ENCODE results near the gene PJA2.
A peak's percentile ranks its signal among the peaks of the same experiment; 100 is the strongest.

The PJA2 gene, protein sequence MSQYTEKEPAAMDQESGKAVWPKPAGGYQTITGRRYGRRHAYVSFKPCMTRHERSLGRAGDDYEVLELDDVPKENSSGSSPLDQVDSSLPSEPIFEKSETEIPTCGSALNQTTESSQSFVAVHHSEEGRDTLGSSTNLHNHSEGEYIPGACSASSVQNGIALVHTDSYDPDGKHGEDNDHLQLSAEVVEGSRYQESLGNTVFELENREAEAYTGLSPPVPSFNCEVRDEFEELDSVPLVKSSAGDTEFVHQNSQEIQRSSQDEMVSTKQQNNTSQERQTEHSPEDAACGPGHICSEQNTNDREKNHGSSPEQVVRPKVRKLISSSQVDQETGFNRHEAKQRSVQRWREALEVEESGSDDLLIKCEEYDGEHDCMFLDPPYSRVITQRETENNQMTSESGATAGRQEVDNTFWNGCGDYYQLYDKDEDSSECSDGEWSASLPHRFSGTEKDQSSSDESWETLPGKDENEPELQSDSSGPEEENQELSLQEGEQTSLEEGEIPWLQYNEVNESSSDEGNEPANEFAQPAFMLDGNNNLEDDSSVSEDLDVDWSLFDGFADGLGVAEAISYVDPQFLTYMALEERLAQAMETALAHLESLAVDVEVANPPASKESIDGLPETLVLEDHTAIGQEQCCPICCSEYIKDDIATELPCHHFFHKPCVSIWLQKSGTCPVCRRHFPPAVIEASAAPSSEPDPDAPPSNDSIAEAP

DNA sequence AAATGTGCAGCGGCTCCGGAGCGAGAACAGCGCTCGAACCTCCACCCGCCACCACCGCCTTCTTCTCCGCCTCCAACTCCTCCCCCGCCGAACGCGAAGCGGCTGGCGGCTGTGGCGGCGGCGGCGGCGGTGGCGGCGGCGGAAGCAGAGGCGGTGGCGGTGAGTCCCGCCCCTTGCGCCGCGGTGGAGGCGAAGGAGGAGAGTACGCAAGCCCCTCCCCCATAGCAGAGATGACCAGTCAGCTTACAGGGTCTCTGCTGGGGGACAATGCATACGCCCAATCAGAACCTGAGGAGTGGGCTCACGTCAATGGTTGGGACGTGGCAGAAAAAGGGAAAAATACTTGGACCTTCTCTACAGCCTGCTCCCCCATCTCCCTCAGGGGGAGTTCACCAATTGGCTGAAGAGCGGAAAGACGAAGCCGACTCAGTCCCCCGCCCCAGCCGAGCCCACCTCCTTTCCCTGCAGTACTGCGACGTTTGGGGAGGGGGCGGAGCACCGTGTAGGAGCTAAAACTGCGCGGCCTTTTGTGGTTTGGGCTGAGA is at the start of gene PJA2:
Gene PJA2 (minus strand): TSS at position 131 of the 545 bp plus-strand sequence. CDS start 26,541 bp downstream, outside the sequence.
- Histone ChIP-seq H3K79me2 (ENCODE audit: control insufficient read depth, low read length) (peaks cover 41% of the 10 kb centered on the region), H3K36me3 (ENCODE audit: control insufficient read depth, low read length) (peaks cover 11% of the 10 kb centered on the region), H3K27ac (ENCODE audit: low read depth, low read length) (peak within 1 kb of the TSS; percentile 91), H4K20me1 (ENCODE audit: control insufficient read depth, insufficient read depth, low read depth, low read length) (peaks cover 20% of the 10 kb centered on the region), H3K27me3 (ENCODE audit: control insufficient read depth, low read length) (no peaks in the 10 kb centered on the region), H3K4me3 (ENCODE audit: low read length) (peak within 1 kb of the TSS; percentile 96), H3K4me2 (ENCODE audit: low read length) (peak within 1 kb of the TSS; percentile 94), H3K4me1 (ENCODE audit: control insufficient read depth, low read length) (peaks cover 32% of the 10 kb centered on the region), H3K9me2 (replicated peaks; ENCODE audit: control insufficient read depth, low read length) (no peaks in the 10 kb centered on the region), H3F3A (ENCODE audit: control insufficient read depth, insufficient read depth) (peaks cover 16% of the 10 kb centered on the region), H3K9me3 (ENCODE audit: control insufficient read depth, insufficient read depth, low read length) (no peaks in the 10 kb centered on the region)
- no peak for TF ChIP-seq EZH2phosphoT487 (IDR thresholded peaks at IDR 0.05; ENCODE audit: borderline replicate concordance, low read length)
- TF ChIP-seq, protein P1, sequence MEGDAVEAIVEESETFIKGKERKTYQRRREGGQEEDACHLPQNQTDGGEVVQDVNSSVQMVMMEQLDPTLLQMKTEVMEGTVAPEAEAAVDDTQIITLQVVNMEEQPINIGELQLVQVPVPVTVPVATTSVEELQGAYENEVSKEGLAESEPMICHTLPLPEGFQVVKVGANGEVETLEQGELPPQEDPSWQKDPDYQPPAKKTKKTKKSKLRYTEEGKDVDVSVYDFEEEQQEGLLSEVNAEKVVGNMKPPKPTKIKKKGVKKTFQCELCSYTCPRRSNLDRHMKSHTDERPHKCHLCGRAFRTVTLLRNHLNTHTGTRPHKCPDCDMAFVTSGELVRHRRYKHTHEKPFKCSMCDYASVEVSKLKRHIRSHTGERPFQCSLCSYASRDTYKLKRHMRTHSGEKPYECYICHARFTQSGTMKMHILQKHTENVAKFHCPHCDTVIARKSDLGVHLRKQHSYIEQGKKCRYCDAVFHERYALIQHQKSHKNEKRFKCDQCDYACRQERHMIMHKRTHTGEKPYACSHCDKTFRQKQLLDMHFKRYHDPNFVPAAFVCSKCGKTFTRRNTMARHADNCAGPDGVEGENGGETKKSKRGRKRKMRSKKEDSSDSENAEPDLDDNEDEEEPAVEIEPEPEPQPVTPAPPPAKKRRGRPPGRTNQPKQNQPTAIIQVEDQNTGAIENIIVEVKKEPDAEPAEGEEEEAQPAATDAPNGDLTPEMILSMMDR (IDR thresholded peaks at IDR 0.05; ENCODE audit: low read depth, low read length, poor library complexity, severe bottlenecking) = no peak

GRCh38 chr5:109455598-109456096 is 45.9 kb upstream of the PJA2 start:
- TF ChIP-seq, protein P1 (IDR thresholded peaks at IDR 0.05; ENCODE audit: low read depth, low read length, poor library complexity, severe bottlenecking) = no peak
- no peak for TF ChIP-seq EZH2phosphoT487 (IDR thresholded peaks at IDR 0.05; ENCODE audit: borderline replicate concordance, low read length)
- H3K9me3 ChIP-seq (ENCODE audit: control insufficient read depth, insufficient read depth, low read length) = no peaks in the 10 kb centered on the region
- no peaks in the 10 kb centered on the region for H3K9me2 ChIP-seq (replicated peaks; ENCODE audit: control insufficient read depth, low read length)
- H3K79me2 ChIP-seq (ENCODE audit: control insufficient read depth, low read length) = no peaks in the 10 kb centered on the region
- H3K27ac ChIP-seq (ENCODE audit: low read depth, low read length) = no peak overlapping the region
- H3K4me1 ChIP-seq (ENCODE audit: control insufficient read depth, low read length) = no peaks in the 10 kb centered on the region
- H3K4me2 ChIP-seq (ENCODE audit: low read length) = no peak overlapping the region
- peaks cover 5% of the 10 kb centered on the region; the same call in 1 of the 2 replicates for H3K27me3 ChIP-seq (ENCODE audit: control insufficient read depth, low read length)
- H4K20me1 ChIP-seq (ENCODE audit: control insufficient read depth, insufficient read depth, low read depth, low read length) = no peaks in the 10 kb centered on the region
- H3F3A ChIP-seq (ENCODE audit: control insufficient read depth, insufficient read depth) = no peaks in the 10 kb centered on the region
- H3K36me3 ChIP-seq (ENCODE audit: control insufficient read depth, low read length) = no peaks in the 10 kb centered on the region
- H3K4me3 ChIP-seq (ENCODE audit: low read length) = no peak overlapping the region

DNA sequence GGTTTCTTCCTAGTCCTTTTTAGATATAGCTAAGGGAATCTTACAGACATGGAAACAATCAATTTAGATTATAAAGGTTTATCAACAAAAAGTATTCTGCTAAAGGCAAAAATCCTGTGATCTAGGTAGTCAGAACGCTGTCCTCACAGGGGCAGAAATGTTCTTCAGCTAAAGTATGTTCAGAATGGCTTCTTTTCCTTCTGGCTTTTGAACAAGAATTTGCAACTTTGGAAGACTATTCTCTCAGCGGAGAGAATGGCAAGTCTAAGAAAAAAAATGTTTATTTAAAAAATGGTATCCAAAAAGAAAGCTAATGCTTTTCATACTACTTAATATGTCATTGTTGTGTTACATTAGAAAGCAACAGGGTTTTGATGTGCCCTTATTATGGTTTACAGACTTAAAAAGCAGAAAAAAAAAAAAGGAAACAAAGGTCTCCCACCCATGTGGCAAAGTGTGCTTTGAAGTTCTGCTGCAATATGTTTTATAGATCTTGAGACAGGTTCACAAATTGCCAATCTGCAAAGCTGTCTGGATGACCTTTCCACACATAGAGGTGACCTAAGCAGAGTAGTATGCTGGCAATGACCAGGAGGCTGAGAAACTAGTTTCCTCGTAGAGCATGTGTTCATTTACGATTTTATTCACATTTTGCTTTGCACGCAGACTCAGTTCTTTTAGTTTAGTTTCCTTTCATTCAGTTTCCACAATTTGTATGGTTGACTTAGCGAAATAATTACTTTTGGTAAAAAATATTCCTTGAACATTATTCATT is 45.1 kb upstream of the PJA2 start:
- Histone ChIP-seq H3K79me2 (ENCODE audit: control insufficient read depth, low read length) (no peaks in the 10 kb centered on the region), H3K4me2 (ENCODE audit: low read length) (no peak overlapping the region), H3K27me3 (ENCODE audit: control insufficient read depth, low read length) (peaks cover 5% of the 10 kb centered on the region; the same call in 1 of the 2 replicates), H3K4me3 (ENCODE audit: low read length) (no peak overlapping the region), H3K4me1 (ENCODE audit: control insufficient read depth, low read length) (no peaks in the 10 kb centered on the region), H3K9me2 (replicated peaks; ENCODE audit: control insufficient read depth, low read length) (no peaks in the 10 kb centered on the region), H3K36me3 (ENCODE audit: control insufficient read depth, low read length) (no peaks in the 10 kb centered on the region), H3K27ac (ENCODE audit: low read depth, low read length) (no peak overlapping the region), H3K9me3 (ENCODE audit: control insufficient read depth, insufficient read depth, low read length) (no peaks in the 10 kb centered on the region), H3F3A (ENCODE audit: control insufficient read depth, insufficient read depth) (no peaks in the 10 kb centered on the region), H4K20me1 (ENCODE audit: control insufficient read depth, insufficient read depth, low read depth, low read length) (no peaks in the 10 kb centered on the region)
- no peak for TF ChIP-seq EZH2phosphoT487 (IDR thresholded peaks at IDR 0.05; ENCODE audit: borderline replicate concordance, low read length)
- TF ChIP-seq, protein P1 (IDR thresholded peaks at IDR 0.05; ENCODE audit: low read depth, low read length, poor library complexity, severe bottlenecking) = no peak
